DMS153 treated with DMSO at 0.1 percent for 48 hours (cell line): ENCODE data around the gene RAB5B.

Experiments used
- DNase-seq: peaks from one replicate; lab custom pipeline; 2025; ENCODE audit not compliant: unreplicated experiment; lab: John Stamatoyannopoulos, UW

The RAB5B gene

GRCh38 chr12:55973599-55974307 is at the start of gene RAB5B:
Gene RAB5B (plus strand): TSS chr12:55974078. CDS start chr12:55986961, 12,883 bp downstream.
- DNase-seq, result peak; percentile 99

- DNase-seq, result no peak
Observed at GRCh38 chr12:55925371-55925770, 48.5 kb upstream of the RAB5B start.

- DNase-seq, result no peak
Observed at GRCh38 chr12:55925870-55926737, 47.8 kb upstream of the RAB5B start.

- peak; percentile 72 for DNase-seq
Observed at GRCh38 chr12:55926738-55927587, 46.9 kb upstream of the RAB5B start.

GRCh38 chr12:55927588-55928502 is 46.0 kb upstream of the RAB5B start, which contains the start of gene PYM1:
Gene PYM1 (minus strand): TSS chr12:55927894. CDS start chr12:55927761, 133 bp downstream.
- peak; percentile 42 for DNase-seq

GRCh38 chr12:55929306-55929791 is 44.5 kb upstream of the RAB5B start:
- DNase-seq, result no peak

GRCh38 chr12:55930771-55931316 is 43.0 kb upstream of the RAB5B start, which contains the start of gene DGKA:
Gene DGKA (plus strand): TSS chr12:55931162. CDS start chr12:55936504, 5,342 bp downstream.
- peak; percentile 48 for DNase-seq

GRCh38 chr12:55931317-55931779 is 42.5 kb upstream of the RAB5B start:
- no peak for DNase-seq

GRCh38 chr12:55931780-55932550 is 41.9 kb upstream of the RAB5B start:
- DNase-seq, result no peak

- DNase-seq, result no peak
Observed at GRCh38 chr12:55932551-55932910, 41.3 kb upstream of the RAB5B start.

GRCh38 chr12:55933169-55933798 is 40.6 kb upstream of the RAB5B start:
- DNase-seq, result no peak

- no peak for DNase-seq
Observed at GRCh38 chr12:55933799-55934742, 39.8 kb upstream of the RAB5B start.

- DNase-seq, result no peak
Observed at GRCh38 chr12:55934773-55935172, 39.1 kb upstream of the RAB5B start.

- no peak for DNase-seq
Observed at GRCh38 chr12:55935738-55936151, 38.1 kb upstream of the RAB5B start.

GRCh38 chr12:55937981-55938380 is 35.9 kb upstream of the RAB5B start:
- no peak for DNase-seq

- DNase-seq, result no peak
Observed at GRCh38 chr12:55938826-55939501, 34.9 kb upstream of the RAB5B start.
